GM21737 (cell line): ENCODE data around the gene ACE2.
"Not testable (repeated sequence)": the region's sequence is repeated elsewhere in the genome, so short reads cannot be mapped to it uniquely, and the experiment has no call there.

Experiments
- ATAC-seq: cut with Tn5 transposase; IDR thresholded peaks from one replicate; pipeline ENCODE4 v1.9.1; 2021; ENCODE audit warnings: mild to moderate bottlenecking, moderate library complexity; ENCODE audit not compliant: unreplicated experiment

Gene ACE2

GRCh38 chrX:15600745-15601144 lies at the start of gene ACE2:
ACE2 (minus strand) TSS chrX:15600960; CDS start chrX:15600911, 49 bp downstream.
- no peak for ATAC-seq

GRCh38 chrX:15647510-15647909 lies 46.8 kb upstream of the ACE2 start:
- not testable (repeated sequence) for ATAC-seq

GRCh38 chrX:15646543-15646942 lies 45.8 kb upstream of the ACE2 start:
- no peak for ATAC-seq

GRCh38 chrX:15646031-15646430 lies 45.3 kb upstream of the ACE2 start:
- no peak for ATAC-seq

- ATAC-seq, result no peak
Measured at GRCh38 chrX:15645266-15645665, 44.5 kb upstream of the ACE2 start.

- ATAC-seq, result no peak
Measured at GRCh38 chrX:15644560-15644872, 43.8 kb upstream of the ACE2 start.

- no peak for ATAC-seq
Measured at GRCh38 chrX:15643786-15644559, 43.2 kb upstream of the ACE2 start.

- ATAC-seq, result no peak
Measured at GRCh38 chrX:15631637-15632036, 30.9 kb upstream of the ACE2 start.

- no peak for ATAC-seq
Measured at GRCh38 chrX:15623054-15623453, 22.3 kb upstream of the ACE2 start.

- no peak for ATAC-seq
Measured at GRCh38 chrX:15619053-15619755, 18.4 kb upstream of the ACE2 start.

- no peak for ATAC-seq
Measured at GRCh38 chrX:15617111-15617510, 16.4 kb upstream of the ACE2 start.

GRCh38 chrX:15616531-15616930 lies 15.8 kb upstream of the ACE2 start:
- no peak for ATAC-seq

GRCh38 chrX:15607067-15607466 lies 6.3 kb upstream of the ACE2 start:
- ATAC-seq, result no peak

- no peak for ATAC-seq
Measured at GRCh38 chrX:15606136-15606535, 5.4 kb upstream of the ACE2 start.

- ATAC-seq, result no peak
Measured at GRCh38 chrX:15605226-15605625, 4.5 kb upstream of the ACE2 start.

GRCh38 chrX:15602761-15603160 lies 2.0 kb upstream of the ACE2 start:
- ATAC-seq, result no peak

- no peak for ATAC-seq
Measured at GRCh38 chrX:15601932-15602331, 1.2 kb upstream of the ACE2 start.

- ATAC-seq, result no peak
Measured at GRCh38 chrX:15600049-15600448, 711 bp downstream of the ACE2 start.

GRCh38 chrX:15599461-15599860 lies 1.3 kb downstream of the ACE2 start:
- ATAC-seq, result no peak

- ATAC-seq, result no peak
Measured at GRCh38 chrX:15598026-15598425, 2.7 kb downstream of the ACE2 start.

GRCh38 chrX:15594371-15594770 lies 6.4 kb downstream of the ACE2 start:
- ATAC-seq, result no peak
